HG03196 (cell line): ENCODE data around the gene ILK.

Source experiments
- ATAC-seq: cut with Tn5 transposase; IDR thresholded peaks from one replicate; pipeline ENCODE4 v1.9.1; 2021; ENCODE audit not compliant: unreplicated experiment

Gene ILK

DNA sequence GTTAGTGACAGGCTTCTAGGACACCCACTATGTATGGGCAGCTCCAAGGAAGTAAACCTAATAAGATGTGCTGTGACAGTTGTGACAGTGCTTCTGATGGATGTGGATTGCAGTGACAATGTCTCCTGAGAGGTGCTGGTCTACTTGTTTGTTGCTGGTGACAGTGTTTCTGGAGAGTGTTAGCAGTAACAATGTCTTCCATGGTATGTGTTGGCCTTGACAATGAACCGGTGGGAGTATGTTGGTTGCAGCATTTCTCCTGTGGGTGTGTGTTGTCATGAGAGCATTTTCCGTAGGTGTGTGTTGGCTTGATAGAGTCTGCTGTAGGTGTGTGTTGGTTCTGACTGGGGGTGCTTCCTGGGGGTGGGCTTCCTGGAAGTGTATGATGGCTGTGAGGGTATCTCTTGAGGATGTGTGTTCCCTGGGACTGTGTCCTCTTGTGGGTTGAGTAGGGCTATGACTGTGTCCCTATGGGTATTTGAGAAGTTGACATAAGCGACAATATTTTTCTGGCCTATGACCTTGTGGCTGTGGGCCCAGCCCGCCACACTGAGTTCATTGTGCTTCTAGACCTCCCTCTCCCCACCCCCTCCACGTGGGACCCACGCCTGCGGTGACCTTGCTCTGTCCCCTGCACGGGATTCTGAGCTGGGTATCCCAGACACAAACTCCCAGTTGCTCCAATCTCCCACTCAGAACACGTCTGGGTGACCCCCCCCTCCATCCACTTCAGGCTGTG is 50.9 kb downstream of the ILK start:
- no peak for ATAC-seq

DNA sequence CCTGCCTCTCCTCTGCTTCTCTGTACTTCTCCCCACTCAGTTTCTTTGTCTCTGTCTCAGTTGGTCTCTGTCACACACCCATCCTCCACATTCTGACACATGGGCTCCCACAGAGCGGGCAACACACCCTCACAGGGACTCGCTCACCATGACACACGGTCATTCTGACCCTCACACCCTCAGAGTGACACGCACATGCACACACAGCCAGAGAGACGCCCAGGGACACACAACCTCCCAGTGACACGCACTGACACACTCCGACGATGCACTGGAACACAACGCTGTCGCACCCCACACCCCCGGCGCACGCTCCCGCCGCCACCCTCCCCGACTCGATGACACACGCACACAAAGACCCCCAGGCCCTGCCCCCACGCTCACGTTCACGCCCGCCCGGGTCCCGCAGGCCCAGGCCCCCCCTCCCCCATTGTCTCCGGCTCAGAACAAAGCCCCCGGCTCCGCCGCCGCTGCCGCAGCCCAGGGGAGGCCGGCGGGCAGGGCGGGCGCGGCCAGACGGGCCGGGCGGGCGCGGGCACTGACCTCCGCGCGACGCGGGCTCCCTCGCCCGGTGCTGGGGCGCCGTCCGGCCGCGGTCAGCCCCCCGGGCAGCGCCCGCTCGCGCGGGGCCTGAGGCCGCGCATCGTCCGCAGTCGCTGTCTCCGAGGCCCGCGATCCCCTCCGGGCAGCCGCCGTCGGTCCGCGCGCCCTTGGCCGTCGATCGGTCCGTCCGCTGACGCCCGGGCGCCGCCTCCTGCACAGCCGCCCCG is 51.6 kb downstream of the ILK start:
- ATAC-seq, result no peak

DNA sequence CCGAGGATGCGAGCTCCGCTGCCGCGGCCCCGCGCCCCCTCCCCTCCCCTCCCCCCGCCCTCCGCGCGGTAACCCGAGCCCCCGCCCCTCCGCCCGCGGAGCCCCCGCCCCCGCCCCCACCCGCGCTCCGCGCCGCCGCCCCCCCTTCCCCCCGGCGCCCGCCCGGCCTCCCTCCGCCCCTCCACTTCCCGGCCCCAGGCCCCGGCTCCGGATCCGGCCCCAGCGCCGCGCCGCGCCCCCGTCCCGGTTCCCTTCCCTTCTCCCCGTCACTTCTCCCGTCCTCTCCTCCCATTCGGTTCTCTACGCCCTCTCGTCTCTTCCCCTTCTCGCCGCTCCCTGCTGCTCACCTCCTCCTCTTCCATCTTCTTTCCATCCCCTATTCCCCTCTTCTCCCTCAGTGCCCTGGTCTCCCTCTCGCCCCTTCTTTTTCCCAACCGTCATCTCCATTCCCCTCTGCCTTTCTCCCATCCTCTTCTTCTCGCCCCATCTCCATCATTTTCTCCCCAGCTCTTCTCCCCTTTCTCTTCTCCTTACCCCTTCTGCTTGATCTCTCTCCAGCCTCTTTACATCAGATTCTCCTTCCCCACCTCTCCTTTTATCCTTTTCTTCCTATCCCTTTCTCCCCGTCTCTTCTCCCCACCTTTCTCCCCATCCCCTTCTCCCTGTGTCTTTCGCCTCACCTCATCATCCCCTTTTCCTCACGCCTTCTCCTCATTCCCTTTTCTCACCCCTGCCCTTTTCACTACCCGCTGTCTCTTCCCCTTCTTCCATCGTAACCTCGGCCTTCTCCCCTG is 52.4 kb downstream of the ILK start, which contains the start of gene DCHS1:
Gene DCHS1, minus strand, starts transcription at position 20 of the 794 bp plus-strand sequence. CDS start 14,196 bp downstream, outside the sequence.
- no peak for ATAC-seq

DNA sequence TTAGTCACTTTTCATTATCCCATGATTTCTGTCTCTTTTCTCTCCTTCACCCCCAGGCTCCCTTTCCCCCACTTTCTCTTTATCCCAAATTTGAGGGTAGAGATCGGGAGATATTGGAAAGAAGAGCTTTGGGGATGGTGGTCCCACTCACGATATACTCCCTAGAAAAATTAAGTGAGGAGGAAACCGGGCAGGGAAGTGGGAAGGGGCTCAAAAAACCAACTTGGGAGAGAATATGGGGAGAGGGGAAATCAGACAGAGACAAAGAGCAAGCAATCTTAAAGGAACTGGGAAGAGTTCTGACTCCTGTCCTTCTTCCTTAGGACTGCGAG is 53.0 kb downstream of the ILK start:
- no peak for ATAC-seq

DNA sequence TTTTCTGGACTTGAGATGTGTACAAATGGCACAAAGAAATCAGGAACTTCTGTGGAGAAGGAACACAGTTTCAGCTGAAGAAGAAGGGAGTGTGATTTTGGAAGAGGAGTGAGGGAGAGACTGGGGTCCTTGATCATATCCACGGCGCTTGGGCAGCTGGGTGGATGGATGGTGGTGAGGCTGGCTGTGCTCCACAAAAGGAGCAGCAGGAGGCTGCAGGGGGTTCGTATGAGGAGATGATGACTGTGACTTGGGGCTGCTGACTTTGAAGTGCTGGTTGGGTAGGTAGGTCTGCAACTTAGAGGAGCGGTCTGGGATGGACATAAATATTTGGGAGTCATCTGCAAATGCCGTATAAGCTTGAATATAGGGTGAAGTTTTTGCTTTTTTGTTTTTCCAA is 53.4 kb downstream of the ILK start:
- no peak for ATAC-seq

DNA sequence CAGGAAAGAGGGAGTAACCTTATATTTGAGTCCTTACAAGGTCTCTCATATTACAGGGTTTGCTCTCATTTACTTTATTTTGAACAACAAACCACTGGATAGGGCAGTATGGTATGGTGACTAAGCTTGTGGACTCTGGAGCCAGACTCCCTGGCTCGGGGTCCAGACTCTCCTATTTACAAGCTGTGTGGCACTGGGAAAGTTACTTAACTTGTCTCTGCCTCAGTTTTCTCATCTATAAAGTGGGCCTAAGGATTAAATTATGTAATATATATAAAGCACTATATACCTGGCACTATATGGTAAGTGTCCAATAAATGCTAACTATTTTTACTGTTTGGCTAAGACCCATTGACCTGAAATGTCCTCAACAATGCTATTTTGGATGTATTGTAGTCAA is 53.8 kb downstream of the ILK start:
- no peak for ATAC-seq

DNA sequence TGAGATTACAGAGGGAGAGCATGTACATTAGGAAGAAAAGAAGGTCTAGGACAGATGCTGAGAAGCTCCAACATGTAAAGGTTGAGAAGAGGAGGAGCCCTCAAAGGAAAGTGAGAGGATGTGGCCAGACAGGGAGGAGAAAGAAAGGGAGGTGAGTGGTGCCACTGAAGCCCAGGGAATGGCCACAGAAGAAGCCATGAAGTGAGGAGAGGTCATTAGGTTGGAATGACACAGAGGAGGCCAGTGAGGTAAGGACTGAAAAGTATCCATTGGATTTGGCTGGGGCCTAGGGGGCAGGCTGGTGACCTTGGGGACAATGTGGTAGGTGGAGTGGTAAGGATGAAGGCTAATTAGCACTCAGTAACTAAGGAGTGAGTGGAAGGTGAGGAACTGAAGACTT is 55.1 kb downstream of the ILK start:
- no peak for ATAC-seq
